Retina (tissue), 1 donor: Measurements from ENCODE around the gene ZDHHC9.

ENCODE experiments used
- DNase-seq: peaks from one replicate; pipeline ENCODE4 v3.0.0-alpha.2; 2016

ZDHHC9 gene

DNA sequence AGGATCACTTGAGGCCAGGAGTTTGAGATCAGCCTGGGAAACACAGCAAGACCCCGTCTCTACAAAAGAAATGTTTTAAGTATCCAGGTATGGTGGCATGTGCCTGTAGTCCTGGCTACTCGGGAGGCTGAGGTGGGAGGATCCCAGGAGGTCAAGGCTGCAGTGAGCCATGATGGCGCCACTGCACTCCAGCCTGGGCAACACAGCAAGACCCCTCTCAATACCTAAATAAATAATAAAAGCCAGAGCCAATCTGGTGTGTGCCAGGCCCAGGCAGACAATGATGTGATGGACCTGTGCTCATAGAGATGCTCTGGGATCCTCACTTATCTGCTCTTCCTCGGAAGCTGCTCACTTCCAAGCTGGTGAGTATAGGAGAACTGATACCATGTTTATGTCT lies 82.1 kb downstream of the ZDHHC9 start:
- no peak for DNase-seq

DNA sequence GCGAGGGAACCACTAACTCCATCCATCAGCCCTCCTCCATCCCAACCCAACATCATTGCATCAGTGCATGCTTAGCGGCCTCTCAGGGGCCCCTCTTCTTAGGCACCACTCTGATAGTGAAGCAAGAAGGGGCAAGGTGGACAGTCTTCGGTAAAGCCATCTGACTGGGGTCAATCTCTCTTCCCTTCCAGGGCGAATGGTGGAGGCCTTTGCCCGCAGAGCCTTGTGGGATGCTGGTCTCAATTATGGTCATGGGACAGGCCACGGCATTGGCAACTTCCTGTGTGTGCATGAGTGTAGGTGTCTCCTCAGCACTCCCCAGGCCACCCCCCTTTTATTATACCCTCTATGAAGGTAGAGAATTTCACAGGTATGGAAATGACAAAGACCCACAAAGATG lies 82.7 kb downstream of the ZDHHC9 start:
- no peak for DNase-seq

DNA sequence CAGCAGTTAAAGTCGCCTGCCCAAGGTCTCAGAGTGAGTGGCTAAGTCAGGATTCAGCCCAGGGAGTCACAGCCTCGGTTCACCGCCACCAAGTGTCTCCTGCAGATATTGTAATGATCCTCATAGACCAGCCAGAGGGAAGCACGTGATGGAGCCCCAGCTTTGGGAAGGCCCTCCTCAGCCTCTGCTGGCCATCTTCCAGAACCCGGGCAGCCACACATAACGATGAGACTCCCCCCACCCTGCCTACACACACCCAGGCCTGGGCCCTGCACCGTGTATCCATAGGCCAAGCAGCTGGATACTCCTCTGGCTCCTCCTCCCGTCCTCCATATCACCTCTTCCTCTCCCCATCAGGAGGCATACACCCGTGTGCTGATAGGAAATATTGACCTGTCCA lies 83.5 kb downstream of the ZDHHC9 start:
- no peak for DNase-seq

GRCh38 chrX:129759576-129760061 lies 84.1 kb downstream of the ZDHHC9 start:
- DNase-seq = no peak

DNA sequence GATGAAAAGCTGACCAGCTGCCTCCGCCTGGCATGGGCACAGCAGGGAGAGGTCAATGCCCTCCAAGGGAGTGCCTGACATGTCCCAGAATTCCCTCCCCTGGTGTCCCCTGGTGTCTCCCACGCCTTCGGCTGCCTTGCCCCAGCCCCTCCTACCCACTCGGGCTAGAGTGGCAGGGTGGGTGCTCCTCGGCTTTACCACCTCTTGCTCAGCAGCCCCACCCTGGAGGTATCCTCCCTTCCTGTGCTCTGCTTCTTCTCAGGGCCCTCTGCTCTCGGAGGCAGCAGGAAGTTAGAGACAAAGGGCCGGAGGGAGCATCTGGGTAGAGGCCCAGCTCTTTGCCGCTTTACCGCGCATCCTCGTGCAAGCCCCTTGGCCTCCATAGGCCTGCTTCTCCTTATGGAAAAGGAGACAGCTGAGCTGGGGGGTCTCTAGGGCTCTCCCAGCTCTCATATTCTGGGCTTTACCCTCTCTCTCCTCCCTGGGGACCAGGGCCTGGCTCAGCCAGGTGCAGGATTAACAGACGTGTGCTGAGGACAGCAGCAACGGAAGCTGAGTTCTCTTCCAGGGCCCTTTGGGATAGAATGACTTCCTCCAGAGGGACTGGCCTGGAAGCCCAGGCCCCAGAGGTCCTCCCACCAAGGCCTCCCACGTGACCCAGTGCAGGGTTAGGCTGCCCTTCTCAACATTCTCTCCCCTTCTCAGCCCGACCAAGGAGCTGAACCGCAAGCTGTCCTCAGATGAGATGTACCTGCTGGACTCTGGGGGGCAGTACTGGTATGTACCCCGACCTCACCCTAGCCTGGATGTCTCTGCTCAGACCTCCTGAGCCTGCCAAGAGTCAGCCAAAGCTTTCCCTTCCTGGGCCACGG lies 87.7 kb downstream of the ZDHHC9 start:
- DNase-seq = no peak

GRCh38 chrX:129754056-129755024 lies 89.3 kb downstream of the ZDHHC9 start:
- DNase-seq = no peak
